LNCaP clone FGC (cell line): ENCODE results near the gene SNX27.

Source experiments
- DNase-seq: peaks from one replicate; pipeline ENCODE4 v3.0.0-alpha.2; 2011; ENCODE audit warnings: low read depth
- H3K4me3 ChIP-seq: 2 replicates; pipeline ENCODE4 v1.5.1; 2011; ENCODE audit warnings: mild to moderate bottlenecking, low read depth, low read length, control low read depth
- CTCF ChIP-seq: IDR thresholded peaks from 2 replicates; pipeline ENCODE4 v1.5.1; 2012; ENCODE audit warnings: mild to moderate bottlenecking; ENCODE audit not compliant: control insufficient read depth, insufficient read depth; ENCODE audit errors: extremely low read depth

SNX27 gene

GRCh38 chr1:151708891-151709290 is 97.0 kb downstream of the SNX27 start:
- no peak for DNase-seq
- H3K4me3 ChIP-seq: no peak overlapping the region
- TF ChIP-seq CTCF: no peak

GRCh38 chr1:151710187-151710840 is 98.5 kb downstream of the SNX27 start:
- no peak for TF ChIP-seq CTCF
- no peak for DNase-seq
- no peak overlapping the region for H3K4me3 ChIP-seq

GRCh38 chr1:151711044-151711800 is 99.4 kb downstream of the SNX27 start:
- TF ChIP-seq CTCF: no peak
- no peak overlapping the region for H3K4me3 ChIP-seq
- DNase-seq: no peak

- no peak for TF ChIP-seq CTCF
- DNase-seq: no peak
- H3K4me3 ChIP-seq: no peak overlapping the region
These were observed 100.1 kb downstream of the SNX27 start for GRCh38 chr1:151711951-151712350.

GRCh38 chr1:151713044-151713443 is 101.2 kb downstream of the SNX27 start:
- TF ChIP-seq CTCF: no peak
- H3K4me3 ChIP-seq: no peak overlapping the region
- no peak for DNase-seq

GRCh38 chr1:151713874-151714273 is 102.0 kb downstream of the SNX27 start:
- no peak for DNase-seq
- H3K4me3 ChIP-seq: no peak overlapping the region
- TF ChIP-seq CTCF: no peak
